GM21619 (cell line): ENCODE measurements around the gene DAB2IP.
"Not testable (repeated sequence)": the region's sequence is repeated elsewhere in the genome, so short reads cannot be mapped to it uniquely, and the experiment has no call there.

Experiments
- ATAC-seq: cut with Tn5 transposase; IDR thresholded peaks from one replicate; pipeline ENCODE4 v1.9.1; 2021; ENCODE audit not compliant: unreplicated experiment

DAB2IP gene

GRCh38 chr9:121643473-121643872 is 8.0 kb upstream of the DAB2IP start:
- no peak for ATAC-seq

GRCh38 chr9:121644040-121644439 is 7.4 kb upstream of the DAB2IP start:
- not testable (repeated sequence) for ATAC-seq

DNA sequence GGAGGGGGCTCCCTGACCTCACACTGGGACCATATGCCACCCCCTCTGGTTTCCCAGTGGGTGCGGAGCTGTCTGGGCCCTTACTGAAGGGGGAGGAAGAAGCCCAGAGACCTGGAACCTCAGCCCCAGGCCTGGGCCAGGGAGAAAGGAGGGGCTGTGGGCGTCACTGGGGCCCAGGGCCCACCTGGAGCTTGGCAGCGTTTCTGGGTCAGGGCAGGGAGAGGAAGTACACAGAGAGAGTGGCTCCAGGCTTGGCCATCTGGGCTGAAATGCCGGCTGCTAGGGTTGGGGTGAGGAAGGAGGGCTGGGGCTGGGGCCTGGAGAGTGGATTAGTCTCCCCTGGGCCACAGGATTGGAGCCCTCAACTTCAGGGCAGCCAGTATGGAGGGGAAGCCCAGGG is 6.4 kb upstream of the DAB2IP start:
- ATAC-seq = no peak

GRCh38 chr9:121645853-121646807 is 5.3 kb upstream of the DAB2IP start:
- no peak for ATAC-seq

GRCh38 chr9:121646992-121647391 is 4.4 kb upstream of the DAB2IP start:
- no peak for ATAC-seq

DNA sequence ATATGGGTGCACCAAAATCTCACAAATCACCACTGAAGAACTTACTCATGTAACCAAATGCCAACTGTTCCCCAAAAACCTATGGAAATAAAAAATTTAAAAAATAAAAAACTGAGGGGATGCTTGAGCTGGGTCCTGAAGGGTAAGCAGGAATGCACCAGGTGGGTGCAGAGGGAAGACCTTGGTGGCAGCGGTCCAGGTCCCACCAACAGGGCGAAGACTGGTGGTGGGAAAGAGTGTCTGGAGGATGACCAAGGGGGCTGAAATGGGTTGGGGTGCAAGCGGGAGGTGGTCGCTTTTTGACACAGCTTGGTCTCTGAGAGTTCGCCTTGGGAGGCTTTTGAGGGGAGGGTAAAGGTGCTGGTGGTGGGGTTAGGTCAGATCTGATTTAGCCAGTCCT is 3.3 kb upstream of the DAB2IP start:
- no peak for ATAC-seq

DNA sequence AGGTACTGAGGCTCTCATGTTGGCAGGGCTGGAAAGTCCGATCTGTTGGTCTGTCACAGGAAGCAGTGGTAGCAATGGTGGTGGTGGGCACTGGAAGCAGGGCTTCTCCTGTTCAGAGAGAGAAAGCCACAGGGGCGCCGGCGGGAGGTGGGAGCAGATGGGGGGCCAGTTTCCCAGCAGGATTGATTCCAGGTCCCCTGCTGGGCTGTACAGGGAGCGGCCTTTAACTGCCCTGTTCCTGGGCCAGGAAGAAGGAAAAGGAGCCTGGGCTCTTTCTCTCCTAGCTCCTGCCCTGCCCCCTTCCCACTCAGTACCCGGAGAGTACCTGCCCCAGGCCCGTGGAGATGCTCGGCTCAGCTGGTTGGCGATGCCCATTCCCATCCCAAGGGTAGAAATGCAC is 2.6 kb upstream of the DAB2IP start:
- ATAC-seq = no peak

DNA sequence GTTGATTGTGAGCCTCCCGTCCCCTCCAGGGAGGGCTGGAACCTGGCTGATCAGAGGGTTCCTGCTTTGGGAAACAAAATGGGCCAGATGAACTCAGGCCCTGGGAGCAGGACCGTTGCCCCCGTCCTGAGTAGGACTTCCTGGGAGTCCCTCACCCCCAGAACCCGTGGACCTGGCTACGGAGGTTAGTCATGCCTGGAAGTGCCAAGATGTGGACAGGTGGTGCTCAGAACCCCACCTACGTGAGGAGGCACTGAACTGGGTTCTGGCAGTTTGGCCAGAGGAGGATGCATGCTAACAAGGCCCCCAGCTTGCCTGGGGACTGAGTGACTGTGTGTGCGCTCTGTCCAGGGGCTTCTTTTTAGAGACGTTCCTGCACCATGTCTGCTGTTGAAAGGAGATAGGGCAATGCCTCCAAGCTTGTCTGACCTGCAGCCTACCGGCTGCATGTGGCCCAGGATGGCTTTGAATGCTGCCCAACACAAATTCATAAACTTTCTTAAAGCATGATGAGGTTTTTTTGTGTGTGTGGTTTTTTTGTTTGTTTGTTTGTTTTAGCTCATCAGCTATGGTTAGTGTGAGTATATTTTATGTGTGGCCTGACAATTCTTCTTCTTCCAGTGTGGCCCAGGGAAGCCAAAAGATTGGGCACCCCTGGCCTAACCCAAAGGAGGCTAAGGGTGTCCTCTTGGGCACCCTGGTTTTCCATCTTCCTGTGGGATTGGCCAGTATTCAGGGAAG is 1.8 kb upstream of the DAB2IP start:
- ATAC-seq = no peak

DNA sequence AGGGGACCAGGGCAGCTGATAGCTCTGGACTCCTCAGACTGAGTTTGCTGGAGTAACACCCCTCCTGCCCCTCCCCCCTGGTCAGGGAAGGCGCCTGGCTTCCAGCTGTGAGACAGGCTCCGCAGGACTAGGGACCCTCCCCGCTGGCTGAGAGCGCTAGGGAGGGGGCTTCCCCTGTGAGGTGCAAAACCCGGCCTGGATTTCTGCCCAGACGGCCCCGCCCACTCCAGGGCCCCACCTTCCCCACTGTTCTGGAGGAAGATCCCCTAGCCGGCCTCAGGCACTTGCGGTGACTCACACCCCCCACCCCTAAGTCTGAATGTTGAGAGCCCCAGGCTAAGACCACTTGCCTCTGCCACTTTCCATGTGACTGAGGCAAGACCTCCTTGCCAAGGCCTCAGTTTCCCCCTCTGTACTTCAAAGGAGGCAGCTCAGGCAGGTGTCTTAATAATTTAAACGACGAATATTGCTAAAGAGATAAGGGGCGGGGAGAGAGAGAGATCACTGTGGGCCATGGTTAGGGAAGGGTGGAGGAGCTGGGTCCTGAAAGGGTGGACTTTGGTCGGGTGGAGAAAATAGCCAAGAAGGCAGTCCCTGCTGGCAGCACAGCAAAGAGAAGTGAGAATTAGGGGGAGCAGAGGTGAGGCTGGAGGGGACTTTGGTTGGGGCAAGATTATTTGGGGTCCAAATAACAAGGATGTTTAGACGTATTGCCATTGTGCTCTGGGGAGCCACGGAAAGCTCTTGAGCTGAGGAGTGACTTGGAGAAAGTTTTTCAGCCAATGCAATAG is 1.0 kb upstream of the DAB2IP start:
- ATAC-seq = no peak

GRCh38 chr9:121651008-121651294 is 483 bp upstream of the DAB2IP start:
- ATAC-seq = no peak

- ATAC-seq = no peak
These were observed 795 bp downstream of the DAB2IP start for GRCh38 chr9:121652021-121652837.

GRCh38 chr9:121652838-121653231 is 1.4 kb downstream of the DAB2IP start:
- ATAC-seq = no peak

GRCh38 chr9:121654499-121655140 is 3.2 kb downstream of the DAB2IP start:
- ATAC-seq = no peak

DNA sequence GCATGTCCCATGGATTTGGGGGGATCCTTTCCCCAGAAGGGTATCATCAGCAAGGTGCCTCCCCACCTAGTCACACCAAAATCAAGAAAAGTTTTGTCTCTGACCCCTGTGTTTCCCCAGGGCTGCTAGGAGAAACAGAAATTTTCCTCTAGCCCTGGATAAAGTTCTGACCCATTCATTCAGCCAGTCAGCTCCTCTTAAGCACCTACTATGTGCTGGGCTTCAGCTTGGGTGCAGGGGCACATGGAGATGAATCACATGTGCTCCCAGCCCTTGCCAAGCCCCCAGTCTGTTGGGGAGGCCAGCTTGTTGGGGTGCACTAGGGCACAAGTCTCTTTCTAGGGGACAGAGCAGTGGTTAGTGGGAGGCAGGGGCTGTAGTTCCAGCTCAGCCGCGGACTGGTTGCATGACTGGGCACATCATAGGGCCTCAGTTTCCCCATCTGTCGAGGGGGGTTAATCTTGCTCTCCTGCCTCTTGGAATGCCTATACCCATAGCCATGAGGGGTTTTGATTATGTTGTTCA is 3.9 kb downstream of the DAB2IP start:
- ATAC-seq = no peak

DNA sequence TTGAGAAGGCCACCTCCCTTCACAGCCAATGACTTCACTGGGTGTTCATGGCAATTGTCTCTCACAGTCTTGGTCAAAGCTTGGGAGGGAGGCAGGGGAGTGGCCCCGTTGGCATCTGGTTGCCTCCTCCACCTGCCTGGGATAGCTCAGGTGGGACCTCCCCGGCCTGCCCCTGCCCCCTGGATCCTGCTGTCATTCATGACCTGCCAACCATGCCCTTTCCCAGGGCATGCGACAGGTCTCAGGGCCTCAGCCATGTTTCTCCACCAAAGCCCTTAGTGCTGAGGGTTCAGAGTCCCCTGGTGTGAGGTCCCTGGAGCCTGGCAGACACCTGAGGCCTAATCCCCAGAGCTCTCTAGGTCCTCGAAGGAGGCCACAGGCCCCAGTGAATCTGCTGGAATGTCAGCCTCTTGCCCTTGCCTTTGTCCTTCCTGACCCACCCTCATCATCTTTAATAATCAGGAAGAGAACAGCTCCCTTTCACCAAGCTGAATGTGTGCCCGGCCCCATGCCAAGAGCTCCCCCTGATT is 5.6 kb downstream of the DAB2IP start:
- ATAC-seq = no peak

GRCh38 chr9:121658166-121658565 is 6.7 kb downstream of the DAB2IP start:
- no peak for ATAC-seq

- ATAC-seq = no peak
These were observed 7.2 kb downstream of the DAB2IP start for GRCh38 chr9:121658591-121658990.

DNA sequence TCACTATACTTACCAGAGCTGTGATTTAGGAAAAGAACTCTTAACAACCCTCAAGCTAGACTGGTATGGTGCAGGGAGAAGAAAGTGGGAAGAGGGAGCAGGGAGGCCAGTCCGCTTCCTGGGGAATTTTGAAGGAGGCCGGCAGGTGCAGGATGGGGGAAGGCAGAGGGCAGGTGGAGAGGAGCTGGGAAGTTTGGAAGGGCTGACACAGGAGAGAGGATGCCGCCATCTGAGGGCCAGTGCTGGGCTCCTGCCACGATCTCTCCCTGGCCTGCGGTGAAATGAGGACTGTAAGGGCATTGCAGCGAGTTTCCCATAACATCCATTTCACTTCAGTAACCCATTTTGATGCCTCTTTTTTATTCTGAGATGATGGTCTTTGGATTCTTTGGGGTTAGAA is 8.9 kb downstream of the DAB2IP start:
- ATAC-seq = no peak

DNA sequence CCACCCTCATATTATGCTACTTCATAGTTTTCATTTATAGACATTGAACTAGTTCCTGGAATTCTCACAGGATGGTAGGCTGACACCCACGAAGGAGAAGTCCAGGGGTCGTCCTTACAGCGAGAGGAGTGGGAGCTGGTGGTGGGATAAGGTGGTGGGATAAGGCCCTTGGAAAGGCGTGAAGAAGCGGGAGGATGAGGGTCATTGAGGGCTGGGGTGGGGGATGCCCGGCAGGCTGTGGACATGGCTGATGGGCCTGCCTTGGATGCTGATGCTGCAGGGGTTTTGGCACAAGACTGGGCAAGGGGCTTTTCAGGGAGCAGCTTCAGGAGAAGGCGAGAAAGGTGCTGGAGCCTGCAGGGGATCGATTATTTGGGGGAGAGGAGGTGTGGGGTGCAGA is 9.4 kb downstream of the DAB2IP start:
- ATAC-seq = no peak

GRCh38 chr9:121661328-121661727 is 9.9 kb downstream of the DAB2IP start:
- no peak for ATAC-seq
